HG03354 (cell line): Measurements from ENCODE around the gene LYRM1.
"Not testable (repeated sequence)": the region's sequence is repeated elsewhere in the genome, so short reads cannot be mapped to it uniquely, and the experiment has no call there.

Experiments
- ATAC-seq: cut with Tn5 transposase; IDR thresholded peaks from one replicate; pipeline ENCODE4 v1.9.1; 2021; ENCODE audit warnings: mild to moderate bottlenecking; ENCODE audit not compliant: unreplicated experiment, poor library complexity, severe bottlenecking

Gene LYRM1

DNA sequence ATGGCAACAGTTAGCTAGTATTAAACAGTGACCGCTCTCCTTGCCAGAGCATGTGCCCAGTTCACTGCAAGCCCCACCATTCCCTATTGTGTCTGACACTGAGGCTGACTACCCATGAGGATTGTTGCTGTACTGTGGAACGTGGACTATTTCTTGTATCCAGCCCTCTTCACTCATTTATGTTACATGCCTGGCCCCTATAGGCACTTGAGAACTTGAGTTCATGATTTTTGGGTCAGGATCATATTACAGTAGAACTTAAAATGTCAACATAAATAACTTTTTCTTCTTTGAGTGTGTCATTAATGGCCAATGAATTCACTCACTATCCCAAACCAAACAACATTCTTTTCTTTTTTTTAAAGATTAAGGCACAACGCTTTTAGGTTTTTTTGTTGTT, 55.7 kb downstream of the LYRM1 start:
- ATAC-seq = no peak

DNA sequence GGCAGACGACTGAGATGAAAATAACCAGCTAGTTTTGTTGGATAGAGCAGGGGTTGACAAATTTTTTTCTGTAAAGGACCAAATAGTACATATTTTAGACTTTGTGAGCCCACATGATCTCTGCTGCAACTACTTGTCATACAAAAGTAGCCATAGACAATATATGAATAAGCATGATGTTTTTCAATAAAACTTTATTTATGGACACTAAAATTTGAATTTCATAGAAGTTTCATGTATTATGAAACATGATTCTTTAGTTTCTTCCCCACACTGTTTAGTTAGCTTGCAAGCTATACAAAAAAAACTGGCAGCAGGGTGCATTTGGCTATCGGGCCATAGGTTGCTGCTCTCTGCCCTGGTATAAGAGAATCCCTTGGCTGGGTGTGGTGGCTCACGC, 56.6 kb downstream of the LYRM1 start:
- ATAC-seq = no peak

DNA sequence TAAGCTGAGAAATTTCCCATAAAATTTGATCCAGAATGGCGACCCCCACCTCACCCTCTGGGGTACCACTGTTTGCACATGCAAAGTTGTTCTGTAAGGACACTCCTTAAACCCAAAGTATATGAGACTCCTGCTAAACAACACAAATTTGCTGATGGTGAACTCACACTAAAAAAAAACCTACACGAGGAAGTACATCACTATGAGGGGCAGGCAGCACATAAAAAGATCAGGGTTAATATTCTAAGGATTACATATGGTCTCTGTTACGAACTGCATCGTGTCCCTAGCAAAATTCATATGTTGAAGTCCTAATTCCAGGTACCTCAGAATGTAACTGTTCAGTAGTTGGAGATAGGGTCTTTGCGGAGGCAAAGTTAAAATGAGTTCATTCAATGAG, 60.3 kb downstream of the LYRM1 start:
- no peak for ATAC-seq

DNA sequence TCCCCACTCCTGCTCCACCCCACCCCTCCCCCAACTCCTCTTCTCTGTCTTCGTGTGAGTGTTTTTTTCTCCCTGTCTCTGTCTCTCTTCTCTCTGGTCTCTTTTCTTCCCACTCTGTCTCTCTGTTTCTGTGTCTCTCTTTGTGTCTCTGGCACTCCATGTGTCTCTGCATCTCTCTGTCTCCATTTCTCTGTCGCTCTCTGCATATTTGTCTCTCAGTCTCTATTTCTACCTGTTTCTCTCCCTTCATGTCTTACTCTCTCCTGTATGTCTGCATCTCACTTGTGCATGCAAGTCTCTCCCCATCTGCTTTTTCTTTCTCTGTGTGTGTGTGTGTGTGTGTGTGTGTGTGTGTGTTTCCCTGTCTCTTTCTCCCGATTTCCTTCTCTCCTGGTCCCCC, 68.2 kb downstream of the LYRM1 start:
- ATAC-seq = no peak

DNA sequence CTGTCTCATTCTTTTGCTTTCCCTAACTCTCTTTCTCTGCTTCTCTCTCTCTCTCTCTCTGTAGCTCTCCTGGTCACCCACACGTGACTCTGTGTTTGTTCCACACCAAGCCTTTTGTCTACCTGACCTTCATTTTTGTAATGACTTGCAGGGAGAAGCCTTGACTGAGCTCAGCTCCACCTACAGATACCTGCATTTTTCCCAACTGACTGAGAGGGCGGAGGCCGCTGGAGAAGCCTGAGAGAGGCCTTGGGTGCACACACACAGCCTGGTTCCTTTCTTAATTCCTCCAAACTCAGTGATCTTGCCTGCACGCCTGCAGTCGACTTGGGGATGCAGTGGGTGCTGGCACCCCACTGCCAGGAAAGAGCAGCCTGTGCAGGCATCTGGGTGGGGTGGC, 68.8 kb downstream of the LYRM1 start:
- no peak for ATAC-seq

DNA sequence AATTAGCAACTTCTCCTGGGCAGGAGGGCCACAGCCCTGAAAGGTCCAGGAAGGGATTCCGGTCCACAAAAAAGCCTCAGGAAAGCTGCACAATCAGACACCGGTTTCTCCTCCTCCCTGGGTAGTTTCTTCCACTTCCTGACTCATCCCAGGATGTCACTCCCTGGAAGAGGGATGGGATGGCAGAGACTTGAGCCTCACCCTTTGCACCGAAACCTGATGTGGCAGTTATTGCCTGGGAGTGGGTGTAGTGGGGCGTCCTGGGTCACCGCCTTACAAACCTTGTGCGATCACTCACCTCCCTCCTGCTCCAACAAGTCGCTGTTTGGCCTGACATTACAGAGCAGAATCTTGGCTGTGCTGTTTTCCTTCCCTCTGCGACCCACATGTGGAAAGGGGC, 70.8 kb downstream of the LYRM1 start:
- ATAC-seq = no peak

DNA sequence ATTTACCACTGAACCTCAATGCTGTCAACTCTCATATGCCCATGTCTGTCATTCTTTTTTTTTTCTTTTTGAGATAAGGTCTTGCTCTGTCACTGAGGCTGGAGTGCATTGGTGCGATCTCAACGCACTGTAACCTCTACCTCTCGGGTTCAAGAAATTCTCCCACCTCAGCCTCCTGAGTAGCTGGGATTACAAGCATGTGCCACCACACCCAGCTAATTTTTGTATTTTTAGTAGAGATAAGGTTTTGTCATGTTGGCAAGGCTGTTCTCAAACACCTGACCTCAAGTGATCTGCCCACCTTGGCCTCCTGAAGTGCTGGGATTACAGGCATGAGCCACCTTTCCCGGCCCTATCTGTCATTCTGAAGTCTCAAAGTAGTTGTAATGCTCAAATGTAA, 72.6 kb downstream of the LYRM1 start:
- ATAC-seq = not testable (repeated sequence)
